Thoracic aorta (tissue), 2 donors: ENCODE results near the gene MYO15B. TPM values are rescaled to one million over a fixed set of nuclear protein-coding genes. Genes with fewer than 3 reads are reported as not detected.

Experiments used
- ATAC-seq: fragments of 150-250 bp; one replicate; pipeline ENCODE4 v1.8.0; 2017; ENCODE audit warnings: low read depth; ENCODE audit not compliant: insufficient number of reproducible peaks, low FRiP score
- DNase-seq: peaks from one replicate; pipeline ENCODE4 v3.0.0-alpha.2; 2020; ENCODE audit warnings: low spot score
- H3K27ac ChIP-seq, 2 donors: fragments of 200-600 bp; sonication (generic); 1 replicate in 1 of 2; 2 replicates in 1 of 2; pipeline ENCODE4 v1.5.1; 2016; ENCODE audit warnings: mild to moderate bottlenecking in 2 of 2, moderate library complexity in 2 of 2
- H3K27me3 ChIP-seq: fragments of 200-600 bp; sonication (generic); replicated peaks from 2 replicates; pipeline ENCODE4 v1.6.0; 2016; ENCODE audit warnings: mild to moderate bottlenecking; ENCODE audit not compliant: insufficient read depth
- H3K36me3 ChIP-seq: fragments of 200-600 bp; sonication (generic); one replicate; pipeline ENCODE4 v1.5.1; 2016
- H3K4me1 ChIP-seq, 2 donors: fragments of 200-600 bp; sonication (generic); 1 replicate in 1 of 2; 2 replicates in 1 of 2; pipeline versions ENCODE4 v1.5.1 to v1.6.0; 2016; ENCODE audit warnings: low read depth in 2 of 2, mild to moderate bottlenecking in 1 of 2; ENCODE audit not compliant: control insufficient read depth in 1 of 2
- H3K4me3 ChIP-seq: fragments of 200-600 bp; sonication (generic); 2 replicates; pipeline ENCODE4 v1.5.1; 2016; ENCODE audit warnings: mild to moderate bottlenecking
- H3K9me3 ChIP-seq: fragments of 200-600 bp; sonication (generic); 2 replicates; pipeline ENCODE4 v1.5.1; 2016
- total RNA-seq, 2 donors: library from RNA; depleted of rRNA; stranded (reverse); fragments of >200 nt; gene quantifications; one replicate each; pipeline versions ENCODE4 v1.1.0 to v1.2.3, GENCODE V29; 2016
- TF ChIP-seq, protein P1 (sequence below): fragments of 200-600 bp; sonication (generic); IDR thresholded peaks from one replicate; pipeline ENCODE4 v1.5.1; 2019; ENCODE audit warnings: antibody characterized with exemption

MYO15B gene
- total RNA-seq, 2 donors from 2014 or later: 103 to 151 TPM

DNA sequence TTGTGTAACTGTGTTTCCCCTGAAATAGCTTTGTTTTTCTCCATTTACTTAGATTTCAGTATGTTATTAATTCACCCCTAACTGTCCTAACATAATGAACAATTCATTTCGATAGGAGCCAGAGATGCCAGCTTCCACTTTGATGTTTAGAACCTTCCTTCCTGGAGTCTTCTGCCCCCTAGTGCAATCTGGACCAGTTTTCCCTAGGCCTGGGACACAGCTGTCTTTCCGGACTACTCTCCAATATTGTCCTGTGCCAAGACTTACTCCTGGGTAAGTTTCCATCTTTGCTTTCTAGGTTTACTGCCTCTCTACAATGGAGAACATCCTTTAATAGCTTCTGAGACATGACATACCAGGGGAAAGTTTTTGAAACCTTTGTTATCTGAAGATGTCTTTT lies 66.6 kb downstream of the MYO15B start:
- peaks cover 38% of the 10 kb centered on the region for H3K36me3 ChIP-seq
- DNase-seq: no peak
- no peak for ATAC-seq
- H3K4me3 ChIP-seq: no peak overlapping the region
- no peak overlapping the region for H3K27ac ChIP-seq
- H3K4me1 ChIP-seq: no peaks in the 10 kb centered on the region
- H3K9me3 ChIP-seq: no peaks in the 10 kb centered on the region
- TF ChIP-seq, protein P1, sequence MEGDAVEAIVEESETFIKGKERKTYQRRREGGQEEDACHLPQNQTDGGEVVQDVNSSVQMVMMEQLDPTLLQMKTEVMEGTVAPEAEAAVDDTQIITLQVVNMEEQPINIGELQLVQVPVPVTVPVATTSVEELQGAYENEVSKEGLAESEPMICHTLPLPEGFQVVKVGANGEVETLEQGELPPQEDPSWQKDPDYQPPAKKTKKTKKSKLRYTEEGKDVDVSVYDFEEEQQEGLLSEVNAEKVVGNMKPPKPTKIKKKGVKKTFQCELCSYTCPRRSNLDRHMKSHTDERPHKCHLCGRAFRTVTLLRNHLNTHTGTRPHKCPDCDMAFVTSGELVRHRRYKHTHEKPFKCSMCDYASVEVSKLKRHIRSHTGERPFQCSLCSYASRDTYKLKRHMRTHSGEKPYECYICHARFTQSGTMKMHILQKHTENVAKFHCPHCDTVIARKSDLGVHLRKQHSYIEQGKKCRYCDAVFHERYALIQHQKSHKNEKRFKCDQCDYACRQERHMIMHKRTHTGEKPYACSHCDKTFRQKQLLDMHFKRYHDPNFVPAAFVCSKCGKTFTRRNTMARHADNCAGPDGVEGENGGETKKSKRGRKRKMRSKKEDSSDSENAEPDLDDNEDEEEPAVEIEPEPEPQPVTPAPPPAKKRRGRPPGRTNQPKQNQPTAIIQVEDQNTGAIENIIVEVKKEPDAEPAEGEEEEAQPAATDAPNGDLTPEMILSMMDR: no peak
- H3K27me3 ChIP-seq: no peaks in the 10 kb centered on the region

DNA sequence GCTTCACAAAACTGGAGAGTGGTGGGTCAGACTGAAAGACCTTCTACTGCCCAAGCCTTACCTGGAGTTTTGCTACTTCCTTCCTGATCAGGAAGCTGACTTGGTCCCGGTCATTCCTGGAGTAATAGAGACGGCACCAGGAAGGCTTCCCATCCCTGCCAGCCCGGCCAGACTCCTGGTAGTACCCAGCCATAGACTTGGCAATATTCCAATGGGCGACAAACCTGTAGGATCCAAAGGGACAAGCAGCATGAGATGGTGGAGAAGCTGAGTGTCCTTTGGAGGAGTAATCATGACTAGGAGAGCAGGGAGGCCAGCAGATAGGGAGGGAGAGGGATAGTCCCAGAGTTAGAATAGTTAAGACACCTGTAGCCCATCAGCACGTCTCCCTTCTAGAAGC lies 70.6 kb downstream of the MYO15B start:
- Histone ChIP-seq H3K4me3 (no peak overlapping the region), H3K9me3 (no peaks in the 10 kb centered on the region), H3K36me3 (peaks cover 28% of the 10 kb centered on the region), H3K4me1 (no peaks in the 10 kb centered on the region), H3K27ac (no peak overlapping the region), H3K27me3 (no peaks in the 10 kb centered on the region)
- TF ChIP-seq, protein P1: no peak
- no peak for DNase-seq
- ATAC-seq: no peak

DNA sequence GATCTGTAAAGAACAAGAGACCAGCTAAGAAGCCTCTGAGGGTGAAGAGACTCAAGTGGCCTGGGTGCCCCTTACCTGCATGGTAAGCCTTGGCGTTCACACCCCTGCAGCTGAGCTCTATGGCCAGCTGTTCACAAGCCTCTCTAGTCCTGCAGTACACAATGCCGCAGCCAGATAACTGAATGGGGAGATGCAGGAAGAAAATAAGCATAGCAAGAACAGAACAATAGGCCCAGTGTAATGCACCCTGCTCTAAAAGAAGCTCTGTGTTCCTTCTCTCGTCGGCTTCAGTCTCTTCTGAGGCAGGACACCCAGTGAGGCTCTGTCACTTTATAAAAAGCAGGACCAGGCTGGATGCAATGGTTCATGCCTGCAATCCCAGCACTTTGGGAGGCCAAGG lies 73.9 kb downstream of the MYO15B start:
- Histone ChIP-seq H3K36me3 (peaks cover 25% of the 10 kb centered on the region), H3K4me1 (peaks cover 8 to 10% of the 10 kb centered on the region in 2 donors), H3K27ac (no peak overlapping the region), H3K4me3 (no peak overlapping the region), H3K27me3 (no peaks in the 10 kb centered on the region), H3K9me3 (no peaks in the 10 kb centered on the region)
- TF ChIP-seq, protein P1: no peak
- no peak for ATAC-seq
- no peak for DNase-seq

DNA sequence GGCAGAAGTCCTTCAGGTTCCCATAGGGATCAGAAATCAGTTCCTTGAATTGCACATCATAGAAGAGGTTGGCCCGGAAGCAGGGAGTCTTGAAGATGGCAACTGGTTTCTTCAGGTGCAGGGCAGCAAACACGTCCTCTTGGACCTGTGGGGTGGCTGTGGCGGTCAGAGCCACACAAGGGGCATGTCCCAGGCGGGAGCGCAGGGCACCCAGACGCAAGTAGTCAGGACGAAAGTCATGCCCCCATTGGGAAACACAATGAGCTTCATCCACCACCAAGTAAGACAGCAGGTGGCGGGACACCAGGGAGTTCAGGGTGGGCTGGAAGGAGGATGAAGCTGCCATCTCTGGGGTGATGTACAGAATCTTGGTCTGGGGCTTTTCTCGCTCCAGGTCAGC lies 74.9 kb downstream of the MYO15B start:
- DNase-seq: no peak
- Histone ChIP-seq H3K9me3 (no peaks in the 10 kb centered on the region), H3K4me3 (no peak overlapping the region), H3K4me1 (peaks cover 9 to 11% of the 10 kb centered on the region in 2 donors), H3K36me3 (peaks cover 19% of the 10 kb centered on the region), H3K27me3 (no peaks in the 10 kb centered on the region), H3K27ac (no peak overlapping the region)
- TF ChIP-seq, protein P1: no peak
- no peak for ATAC-seq

DNA sequence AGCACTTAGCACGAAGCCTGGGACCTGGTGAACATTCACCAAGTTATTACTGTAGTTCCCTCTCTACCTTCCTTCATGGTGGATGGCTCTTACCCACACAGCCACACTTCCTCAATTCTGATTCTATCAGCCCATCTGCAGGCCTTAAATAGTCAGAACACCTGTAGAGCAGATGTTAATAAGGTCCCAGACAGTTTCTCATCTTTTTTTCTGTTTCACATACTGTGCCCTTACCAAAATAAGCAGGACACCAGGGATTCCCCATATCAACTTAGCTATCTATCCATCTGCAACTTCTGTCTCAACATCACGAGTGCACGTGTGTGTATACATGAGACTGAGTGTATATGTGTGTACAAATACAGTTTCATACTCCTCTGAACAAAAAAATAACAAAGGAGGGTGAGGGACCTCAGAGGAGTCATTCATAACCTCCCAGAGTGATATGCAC lies 76.5 kb downstream of the MYO15B start:
- H3K9me3 ChIP-seq: no peaks in the 10 kb centered on the region
- H3K36me3 ChIP-seq: peaks cover 16% of the 10 kb centered on the region
- DNase-seq (no peak), ATAC-seq (no peak)
- H3K4me1 ChIP-seq: peaks cover 16 to 19% of the 10 kb centered on the region in 2 donors
- H3K27me3 ChIP-seq: no peaks in the 10 kb centered on the region
- H3K4me3 ChIP-seq: no peak overlapping the region
- TF ChIP-seq, protein P1: no peak
- no peak overlapping the region for H3K27ac ChIP-seq
